HG03159 (cell line): ENCODE data around the gene ARFIP2.
"Not testable (repeated sequence)": the region's sequence is repeated elsewhere in the genome, so short reads cannot be mapped to it uniquely, and the experiment has no call there.

Source experiments
- ATAC-seq: cut with Tn5 transposase; IDR thresholded peaks from one replicate; pipeline ENCODE4 v1.9.1; 2021; ENCODE audit warnings: mild to moderate bottlenecking, moderate library complexity; ENCODE audit not compliant: unreplicated experiment

Gene ARFIP2

DNA sequence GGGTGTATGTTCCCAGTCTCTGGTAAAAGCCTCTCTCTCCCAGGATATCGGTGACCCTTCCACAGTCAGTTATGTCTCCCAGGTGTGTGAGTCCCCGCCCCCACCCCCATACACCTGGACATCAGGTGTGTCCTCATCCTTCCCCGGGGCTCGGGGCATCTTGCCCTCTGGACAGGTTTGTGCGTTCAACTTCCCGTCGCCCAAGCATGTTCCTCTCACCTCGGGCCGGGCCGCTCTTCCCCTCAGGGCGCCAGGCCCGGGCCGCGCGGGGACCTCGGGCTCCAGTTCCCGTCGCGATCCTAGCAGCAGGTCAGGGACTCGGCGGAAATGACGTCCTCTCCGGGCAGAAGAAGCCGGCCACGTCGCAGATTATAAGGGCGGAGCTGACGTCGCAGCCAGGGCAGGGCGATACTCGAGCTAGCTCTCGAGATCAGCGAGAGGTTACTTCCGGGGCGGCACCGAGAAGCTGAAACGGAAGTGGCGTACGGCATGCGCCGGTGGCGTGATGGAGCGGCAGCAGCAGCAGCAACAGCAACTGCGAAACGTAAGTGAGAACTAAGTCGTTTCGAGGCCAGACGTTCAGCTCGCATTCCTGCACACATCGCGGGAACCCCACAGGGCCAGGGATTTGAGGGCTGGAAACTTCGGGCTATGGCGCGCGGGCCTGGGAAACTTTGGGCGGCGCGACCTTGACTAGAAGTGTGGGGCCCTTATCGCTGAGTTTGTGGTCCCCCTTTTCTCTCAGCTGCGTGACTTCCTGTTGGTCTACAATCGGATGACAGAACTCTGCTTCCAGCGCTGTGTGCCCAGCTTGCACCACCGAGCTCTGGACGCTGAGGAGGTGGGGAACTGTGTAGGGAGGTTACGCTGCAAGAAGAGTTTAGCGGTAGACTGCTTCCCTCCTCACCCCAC is at the start of gene ARFIP2, which contains the start of gene TIMM10B:
Gene ARFIP2, minus strand, starts transcription at position 320 of the 912 bp plus-strand sequence. CDS start 910 bp downstream, outside the sequence.
Gene TIMM10B, plus strand, starts transcription at position 490 of the 912 bp plus-strand sequence. Its CDS starts 16 bp downstream, at position 506.
- peak; percentile 99 for ATAC-seq

DNA sequence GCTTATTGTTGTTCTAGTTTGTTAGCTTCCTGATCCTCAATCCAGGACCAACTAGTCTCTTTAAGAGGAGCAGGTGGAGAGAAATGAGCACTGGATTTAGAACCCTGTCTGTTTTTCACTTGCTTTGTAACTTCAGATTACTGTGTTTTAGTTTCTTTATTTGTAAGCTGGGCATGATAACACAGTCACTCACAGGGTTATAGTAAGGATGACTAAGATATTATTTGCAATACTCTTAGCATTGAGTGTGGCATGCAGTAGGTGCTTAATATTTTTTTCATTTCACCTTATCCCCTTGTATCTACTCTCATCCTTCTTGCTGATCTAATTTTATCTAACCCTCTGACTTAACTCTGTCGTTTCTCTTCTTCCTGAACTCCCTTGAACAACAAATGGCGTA is 49.7 kb upstream of the ARFIP2 start:
- ATAC-seq: no peak

DNA sequence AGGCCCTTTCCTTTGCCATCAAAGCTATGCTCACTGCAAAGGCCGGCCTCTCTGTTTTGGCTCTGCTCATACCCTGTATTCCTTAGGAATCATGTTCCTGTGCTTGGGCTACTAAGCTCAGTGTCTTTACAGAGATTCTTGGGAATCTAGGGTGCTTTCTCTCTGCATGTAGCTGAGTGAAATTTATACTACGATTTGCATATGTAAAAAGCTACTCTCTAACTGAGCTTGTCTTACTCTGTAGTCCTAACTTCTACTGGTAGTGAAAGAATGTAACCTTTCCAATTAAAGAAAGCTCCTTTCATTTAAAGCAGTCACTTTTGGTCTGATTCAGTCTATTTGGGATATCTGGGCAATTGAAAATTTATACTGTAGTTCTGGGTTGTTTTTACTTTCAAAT is 48.1 kb upstream of the ARFIP2 start:
- no peak for ATAC-seq

GRCh38 chr11:6526411-6527135 is 45.4 kb upstream of the ARFIP2 start:
- no peak for ATAC-seq

- no peak for ATAC-seq
Measured at GRCh38 chr11:6523253-6523652, 42.1 kb upstream of the ARFIP2 start.

GRCh38 chr11:6521946-6522345 is 40.8 kb upstream of the ARFIP2 start:
- ATAC-seq: not testable (repeated sequence)

- ATAC-seq: no peak
Measured at GRCh38 chr11:6520265-6520664, 39.1 kb upstream of the ARFIP2 start.

DNA sequence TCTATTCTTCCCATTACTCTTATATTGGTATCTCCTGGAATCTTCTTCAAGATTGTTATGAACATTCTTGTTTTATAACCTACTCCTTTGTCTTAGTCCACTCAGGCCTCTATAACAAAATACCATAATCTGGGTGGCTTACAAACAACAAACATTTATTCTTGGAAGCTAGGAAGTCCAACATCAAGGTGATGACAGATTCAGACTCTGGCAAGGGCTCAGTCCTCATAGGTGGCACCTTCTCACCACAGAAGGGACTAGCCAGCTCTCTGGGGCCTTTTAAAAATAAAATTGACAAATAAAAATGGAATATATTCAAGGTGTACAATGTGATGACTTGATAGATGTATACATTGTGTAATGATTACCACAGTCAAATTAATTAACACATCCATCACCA is 35.7 kb upstream of the ARFIP2 start:
- no peak for ATAC-seq

GRCh38 chr11:6505577-6506240 is 24.6 kb upstream of the ARFIP2 start:
- no peak for ATAC-seq

DNA sequence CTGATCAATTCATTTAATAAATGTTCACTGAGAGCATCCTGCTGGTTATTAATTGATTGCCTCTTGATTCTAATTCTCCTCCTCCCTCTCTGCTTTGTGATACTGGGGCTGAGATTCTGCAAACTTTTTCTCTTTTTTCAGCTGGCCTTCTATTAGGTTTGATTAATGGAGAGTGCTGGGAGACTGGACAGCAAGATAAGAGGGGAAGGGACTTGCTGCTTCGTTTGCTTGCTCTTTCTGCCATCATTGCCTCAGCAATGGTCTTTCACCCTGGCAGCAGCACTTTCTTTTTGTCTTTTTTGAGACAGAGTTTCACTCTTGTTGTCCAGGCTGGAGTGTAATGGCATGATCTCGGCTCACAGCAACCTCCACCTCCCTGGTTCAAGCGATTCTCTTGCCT is 23.0 kb upstream of the ARFIP2 start:
- no peak for ATAC-seq

GRCh38 chr11:6502382-6502781 is 21.3 kb upstream of the ARFIP2 start:
- no peak for ATAC-seq

DNA sequence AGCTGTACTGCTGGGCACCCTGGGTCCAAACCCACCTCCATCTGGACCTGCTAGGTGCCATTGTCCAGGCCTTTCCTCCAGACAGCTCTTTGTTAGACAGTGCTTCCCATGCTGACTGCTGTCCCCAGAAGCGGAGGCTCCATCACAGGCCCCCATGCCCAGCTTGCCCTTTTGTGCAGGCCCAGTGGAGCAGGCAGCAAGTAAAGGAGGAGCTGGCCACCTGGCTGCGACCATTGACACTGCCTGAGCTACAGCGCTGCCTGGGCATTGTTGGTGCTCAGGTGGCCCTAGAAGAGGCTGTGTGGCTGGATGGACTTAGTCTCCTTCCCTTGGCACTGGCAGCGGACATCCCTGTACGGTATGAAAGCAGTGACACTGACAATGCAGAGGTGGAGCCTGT is 17.4 kb upstream of the ARFIP2 start:
- ATAC-seq: no peak

DNA sequence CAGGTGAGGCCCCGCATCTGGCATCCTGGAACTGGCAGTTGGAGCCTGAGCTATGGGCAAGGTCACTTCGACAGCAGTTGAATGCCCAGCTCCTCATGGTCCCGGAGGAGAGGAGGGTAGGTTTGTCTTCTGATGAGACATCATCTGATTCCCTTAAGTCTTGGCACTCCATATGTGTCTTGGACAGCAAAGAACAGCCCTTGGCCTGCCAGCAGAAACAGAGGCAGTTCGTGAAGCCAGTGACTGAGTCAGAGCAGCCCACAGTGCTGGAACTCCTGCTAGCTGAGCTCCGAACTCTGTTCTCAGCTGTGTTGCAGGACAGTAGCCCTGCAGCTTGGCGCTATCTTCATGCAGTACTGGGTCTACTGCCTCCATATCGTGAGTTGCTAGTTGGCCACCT is 17.0 kb upstream of the ARFIP2 start:
- no peak for ATAC-seq

GRCh38 chr11:6497069-6497839 is 16.1 kb upstream of the ARFIP2 start, which contains the start of gene DNHD1:
Gene DNHD1 (plus strand): TSS chr11:6497280. CDS start chr11:6498216, 936 bp downstream.
- no peak for ATAC-seq

GRCh38 chr11:6489306-6489705 is 8.2 kb upstream of the ARFIP2 start:
- no peak for ATAC-seq

DNA sequence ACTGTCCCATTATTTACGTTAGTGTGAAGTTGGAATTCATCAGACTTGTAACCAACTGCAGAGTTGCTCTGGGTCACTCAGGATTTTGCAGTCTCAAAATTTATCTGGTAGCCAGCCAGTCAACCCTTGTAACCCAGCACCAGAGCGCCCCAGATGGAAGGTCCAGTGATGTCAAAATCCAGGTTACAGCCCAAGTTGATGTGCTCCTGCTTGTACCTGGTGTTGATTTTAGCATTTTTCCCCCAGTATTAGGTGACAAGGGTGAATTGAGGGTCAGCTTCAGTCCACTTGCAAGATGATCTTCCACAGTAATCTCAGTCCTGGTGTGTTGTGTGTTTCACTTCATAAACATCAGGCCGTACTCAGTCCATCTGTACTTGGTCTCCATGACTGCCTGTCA is 7.7 kb upstream of the ARFIP2 start:
- ATAC-seq: no peak

GRCh38 chr11:6488342-6488741 is 7.2 kb upstream of the ARFIP2 start:
- no peak for ATAC-seq

- ATAC-seq: no peak
Measured at GRCh38 chr11:6486938-6487337, 5.8 kb upstream of the ARFIP2 start.

DNA sequence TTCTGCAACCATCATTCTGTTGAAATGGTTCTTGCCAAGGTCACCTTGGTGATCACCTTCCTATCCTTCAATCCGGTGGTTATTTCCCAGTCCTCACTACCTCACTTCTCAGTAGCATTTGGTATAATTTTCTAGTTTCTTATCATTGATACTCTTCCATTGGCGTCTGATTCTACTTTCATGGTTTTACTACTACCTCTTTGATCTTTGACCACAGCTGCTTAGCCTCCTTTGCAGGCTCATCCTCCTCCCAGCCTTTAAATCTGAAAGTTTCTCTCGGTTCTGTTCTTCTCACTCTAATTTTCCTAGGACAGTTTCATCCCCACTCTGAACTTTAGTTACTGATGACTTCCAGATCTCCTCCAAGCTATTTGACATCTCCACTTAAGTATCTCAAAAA is 5.1 kb upstream of the ARFIP2 start:
- ATAC-seq: no peak

- ATAC-seq: no peak
Measured at GRCh38 chr11:6485661-6486060, 4.5 kb upstream of the ARFIP2 start.

GRCh38 chr11:6483015-6483414 is 1.9 kb upstream of the ARFIP2 start:
- ATAC-seq: no peak
